HCT116 (cell line): ENCODE measurements around the gene SYNE2. TPM values are rescaled to one million over a fixed set of nuclear protein-coding genes. Genes with fewer than 3 reads are reported as not detected.

Source experiments
- ATAC-seq: fragments of 200-7000 bp; cut with Tn5 transposase; 2 replicates; pipeline ENCODE4 v1.9.1; 2020; ENCODE audit warnings: mild to moderate bottlenecking, moderate library complexity
- BruUV-seq: library from RNA; stranded (reverse); fragments of 400-500 nt; replicated peaks from 2 replicates; lab custom pipeline; 2021; lab: Mats Ljungman, UMichigan
- CTCF ChIA-PET: fragments of 300-600 bp; sonication (Branson Sonifier 250); formaldehyde crosslinking; loops from one replicate; lab custom pipeline; 2021; ENCODE audit warnings: antibody characterized with exemption; lab: Charles Lee
- POLR2A ChIA-PET: fragments of 300-600, 350-600 bp; sonication (Branson Sonifier 250); formaldehyde crosslinking; loops from one replicate; lab custom pipeline; 2021; ENCODE audit warnings: antibody characterized with exemption; lab: Charles Lee
- RAD21 ChIA-PET, 2 experiments: fragments of 300-600 bp; sonication (Branson Sonifier 250); formaldehyde crosslinking; loops; one replicate each; lab custom pipeline; 2023; ENCODE audit warnings: low total read pairs in 2 of 2; ENCODE audit not compliant: uncharacterized antibody in 2 of 2, unreplicated experiment in 2 of 2, low non-redundant PET in 1 of 2; lab: Charles Lee
- DNase-seq: peaks from one replicate; pipeline ENCODE4 v3.0.0-alpha.2; 2010; ENCODE audit warnings: low read depth, low spot score
- H2AFZ ChIP-seq: fragments of 200-600 bp; shearing (Covaris generic), sonication (generic); 2 replicates; pipeline ENCODE4 v1.6.1; 2017; ENCODE audit warnings: low read depth, mixed run types, mixed read lengths, antibody characterized with exemption, low read length; ENCODE audit not compliant: poor library complexity, severe bottlenecking
- H3K27ac ChIP-seq: 2 replicates; pipeline ENCODE4 v1.5.1; 2012; ENCODE audit warnings: low read depth, low read length
- H3K27me3 ChIP-seq: fragments of 200-600 bp; sonication (generic); 2 replicates; pipeline ENCODE4 v1.6.1; 2016; ENCODE audit warnings: mixed run types, low read length, mixed read lengths; ENCODE audit not compliant: insufficient read depth
- H3K36me3 ChIP-seq, 2 experiments: fragments of 200-500 bp in 1 of 2; fragments of 200-600 bp in 1 of 2; sonication (Bioruptor generic) in 1 of 2; sonication (generic) in 1 of 2; 2 replicates each; pipeline versions ENCODE4 v1.5.1 to v1.6.1; 2014 to 2016; ENCODE audit warnings: low read length in 2 of 2, inconsistent platforms in 1 of 2, mixed read lengths in 1 of 2, mixed run types in 1 of 2; ENCODE audit not compliant: insufficient read depth in 2 of 2, control insufficient read depth in 1 of 2
- H3K4me1 ChIP-seq, 2 experiments: fragments of 200-600 bp in 1 of 2; sonication (generic) in 1 of 2; 2 replicates each; pipeline versions ENCODE4 v1.5.1 to v1.6.1; 2012 to 2017; ENCODE audit warnings: low read length in 2 of 2, inconsistent platforms in 1 of 2, mild to moderate bottlenecking in 1 of 2, mixed read lengths in 1 of 2, mixed run types in 1 of 2, moderate library complexity in 1 of 2; ENCODE audit not compliant: insufficient read depth in 2 of 2, control insufficient read depth in 1 of 2
- H3K4me2 ChIP-seq: fragments of 200-600 bp; sonication (generic); 2 replicates; pipeline ENCODE4 v1.6.1; 2017; ENCODE audit warnings: mixed run types, low read length, mixed read lengths
- H3K4me3 ChIP-seq, 2 experiments: fragments of 200-600 bp in 1 of 2; sonication (generic) in 1 of 2; replicated peaks in 1 of 2; 2 replicates each; pipeline ENCODE4 v1.5.1; 2011 to 2016; ENCODE audit warnings: low read length in 2 of 2, control low read depth in 1 of 2, low read depth in 1 of 2, mild to moderate bottlenecking in 1 of 2, mixed read lengths in 1 of 2, mixed run types in 1 of 2
- H3K79me2 ChIP-seq: fragments of 200-600 bp; sonication (generic); 2 replicates; pipeline ENCODE4 v1.6.1; 2017; ENCODE audit warnings: mild to moderate bottlenecking, mixed run types, low read length, moderate library complexity, mixed read lengths; ENCODE audit not compliant: insufficient read depth
- H3K9ac ChIP-seq: fragments of 200-600 bp; sonication (generic); 2 replicates; pipeline ENCODE4 v1.6.1; 2016; ENCODE audit warnings: low read length, mixed read lengths
- H3K9me2 ChIP-seq: fragments of 200-600 bp; sonication (generic), shearing (Covaris generic); 2 replicates; pipeline ENCODE4 v1.6.1; 2017; ENCODE audit warnings: mixed run types, mild to moderate bottlenecking, moderate library complexity; ENCODE audit not compliant: insufficient read depth
- H3K9me3 ChIP-seq, 2 experiments: fragments of 200-500 bp in 1 of 2; fragments of 200-600 bp in 1 of 2; sonication (Bioruptor generic) in 1 of 2; sonication (generic) in 1 of 2; 2 replicates each; pipeline ENCODE4 v1.6.1; 2014 to 2017; ENCODE audit warnings: low read length in 2 of 2, mixed read lengths in 2 of 2, inconsistent platforms in 1 of 2, low read depth in 1 of 2, mild to moderate bottlenecking in 1 of 2, mixed run types in 1 of 2, moderate library complexity in 1 of 2; ENCODE audit not compliant: control insufficient read depth in 1 of 2, insufficient read depth in 1 of 2
- H4K20me1 ChIP-seq: fragments of 200-600 bp; sonication (generic), shearing (Covaris generic); 2 replicates; pipeline ENCODE4 v1.6.1; 2017; ENCODE audit warnings: mixed run types, mild to moderate bottlenecking, moderate library complexity; ENCODE audit not compliant: insufficient read depth
- ATF3 ChIP-seq: IDR thresholded peaks from 2 replicates; pipeline ENCODE4 v1.6.1; 2012
- CBX3 ChIP-seq: IDR thresholded peaks from 2 replicates; pipeline ENCODE4 v1.6.1; 2012; ENCODE audit warnings: low read depth
- CEBPB ChIP-seq: IDR thresholded peaks from 2 replicates; pipeline ENCODE4 v1.6.1; 2012; ENCODE audit warnings: low read depth
- FOSL1 ChIP-seq: IDR thresholded peaks from 2 replicates; pipeline ENCODE4 v1.6.1; 2012; ENCODE audit warnings: low read depth
- JUND ChIP-seq: IDR thresholded peaks from 2 replicates; pipeline ENCODE4 v1.6.1; 2012
- POLR2AphosphoS5 ChIP-seq: IDR thresholded peaks from 2 replicates; pipeline ENCODE4 v1.6.1; 2011; ENCODE audit warnings: mild to moderate bottlenecking, low read depth, low read length, moderate library complexity
- RAD21 ChIP-seq: IDR thresholded peaks from 2 replicates; pipeline ENCODE4 v1.6.1; 2012; ENCODE audit warnings: low read depth, mild to moderate bottlenecking
- SIN3A ChIP-seq: IDR thresholded peaks from 2 replicates; pipeline ENCODE4 v1.6.1; 2012; ENCODE audit warnings: low read depth
- SP1 ChIP-seq: IDR thresholded peaks from 2 replicates; pipeline ENCODE4 v1.6.1; 2012; ENCODE audit warnings: low read depth
- TCF7L2 ChIP-seq: IDR thresholded peaks from 2 replicates; pipeline ENCODE4 v1.7.0; 2011; ENCODE audit warnings: borderline replicate concordance, inconsistent platforms; ENCODE audit not compliant: insufficient read depth, insufficient read length; ENCODE audit errors: extremely low read depth
- ZFX ChIP-seq: fragments of 450-650 bp; IDR thresholded peaks from 2 replicates; pipeline ENCODE4 v1.6.1; 2017
- intact Hi-C: fragments of 100-400 bp; cut with micrococcal nuclease; formaldehyde crosslinking; loops from 2 replicates; pipeline ENCODE4 v1.10.0; 2022
- total RNA-seq: library from RNA; stranded (reverse); gene quantifications from one replicate; pipeline ENCODE4 v1.2.1, GENCODE V29; 2021; ENCODE audit not compliant: unreplicated experiment

Gene SYNE2
- total RNA-seq, 1 experiment from 2014 or later: 28.8 TPM

DNA sequence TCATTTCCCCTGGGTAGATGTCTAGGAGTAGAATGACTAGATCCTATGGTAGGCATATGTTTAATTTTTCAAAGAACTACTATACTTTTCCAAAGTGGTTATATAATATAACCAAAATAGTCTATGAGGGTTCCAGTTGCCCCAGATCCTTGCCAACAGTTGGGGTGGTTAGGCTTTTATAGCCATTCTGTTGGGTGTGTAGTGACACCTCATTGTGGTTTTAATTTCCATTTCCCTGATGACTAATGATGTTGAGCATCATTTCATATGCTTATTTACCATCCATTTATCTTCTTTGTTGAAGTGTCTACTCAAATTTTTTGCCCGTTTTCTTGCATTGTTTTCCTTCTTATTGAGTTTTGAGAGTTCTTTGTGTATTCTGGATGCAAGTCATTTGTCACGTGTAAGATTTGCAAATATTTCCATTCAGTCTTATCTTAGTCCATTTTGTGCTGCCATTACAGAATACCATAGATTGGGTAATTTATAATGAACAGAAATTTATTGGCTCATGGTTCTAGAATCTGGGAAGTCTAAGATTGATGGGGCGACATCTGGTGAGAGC, 4.7 kb downstream of the SYNE2 start:
- intact Hi-C loops: no loop called here
- POLR2A ChIA-PET: no interaction called here
- H3K4me1 ChIP-seq: peaks cover 6 to 34% of the 10 kb centered on the region in 2 experiments; a peak in 3 of 4 replicates

DNA sequence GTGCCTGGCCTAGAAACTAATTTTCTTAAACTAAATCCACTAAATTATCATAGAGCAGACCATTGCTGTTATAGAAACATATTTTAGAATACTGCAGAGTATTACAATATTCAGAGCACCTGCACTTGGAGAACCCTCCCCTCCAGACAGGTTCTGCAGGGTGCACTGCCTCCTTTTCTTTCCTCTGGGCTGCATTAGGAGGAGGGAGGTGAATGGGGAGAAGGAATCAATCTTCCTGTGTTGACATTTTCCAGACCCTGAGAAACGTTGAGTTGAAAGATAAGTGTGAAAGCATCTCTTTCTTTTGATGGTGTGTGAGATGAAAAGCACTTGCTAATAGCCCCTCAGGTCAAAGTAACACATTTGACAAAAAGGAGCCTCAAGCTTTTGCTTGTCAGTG, 7.3 kb downstream of the SYNE2 start:
- H3K27me3 ChIP-seq: no peaks in the 10 kb centered on the region
- no TSS peak for BruUV-seq
- no peak overlapping the region for H3K9ac ChIP-seq
- H3K27ac ChIP-seq: no peak overlapping the region
- DNase-seq: no peak
- H4K20me1 ChIP-seq: no peaks in the 10 kb centered on the region
- H3K9me2 ChIP-seq: no peaks in the 10 kb centered on the region
- intact Hi-C loops: no loop called here
- CTCF ChIA-PET: no interaction called here
- peaks cover 13 to 45% of the 10 kb centered on the region in 2 experiments for H3K4me1 ChIP-seq
- H3K4me2 ChIP-seq: no peak overlapping the region
- ATAC-seq: no peak
- RAD21 ChIA-PET: interaction anchor here in 1 of 2 experiments (0.6 kb wide), 1 partner anchor 260 kb away, joined by 5 read pairs; no protein-coding TSS in a partner anchor
- peaks cover 59% of the 10 kb centered on the region for H3K79me2 ChIP-seq
- no peaks in the 10 kb centered on the region for H3K36me3 ChIP-seq
- no peaks in the 10 kb centered on the region for H3K9me3 ChIP-seq
- POLR2A ChIA-PET: no interaction called here
- no peak for TF ChIP-seq FOSL1
- TF ChIP-seq TCF7L2: no peak
- TF ChIP-seq JUND: no peak
- TF ChIP-seq POLR2AphosphoS5: no peak
- TF ChIP-seq ATF3: no peak
- TF ChIP-seq CEBPB: no peak
- no peak for TF ChIP-seq SIN3A
- H3K4me3 ChIP-seq: no peak overlapping the region
- no peak overlapping the region for H2AFZ ChIP-seq

More for the DNA sequence above, 4.7 kb downstream of the SYNE2 start:
- no peaks in the 10 kb centered on the region for H3K27me3 ChIP-seq
- H3K9ac ChIP-seq: no peak overlapping the region
- no peaks in the 10 kb centered on the region for H3K9me3 ChIP-seq
- H3K27ac ChIP-seq: no peak overlapping the region
- DNase-seq: no peak
- H3K79me2 ChIP-seq: peaks cover 63% of the 10 kb centered on the region
- H2AFZ ChIP-seq: no peak overlapping the region
- ChIA-PET RAD21 (no interaction called here), CTCF (no interaction called here)
- no peak for ATAC-seq
- no peaks in the 10 kb centered on the region for H3K9me2 ChIP-seq
- no peaks in the 10 kb centered on the region for H3K36me3 ChIP-seq
- H4K20me1 ChIP-seq: no peaks in the 10 kb centered on the region
- no peak for TF ChIP-seq ZFX
- no peak for TF ChIP-seq CBX3
- TF ChIP-seq FOSL1: peak; percentile 24; the same call in 1 of the 2 replicates
- TF ChIP-seq SP1: peak; percentile 30; the same call in 1 of the 2 replicates
- peak; percentile 30; the same call in 1 of the 2 replicates for TF ChIP-seq JUND
- no peak for TF ChIP-seq RAD21
- 0 out of 2 replicates have a peak overlapping the region, but pooled peaks have one; percentile 4 for H3K4me2 ChIP-seq
- H3K4me3 ChIP-seq: no peak overlapping the region
- no TSS peak for BruUV-seq
